ENCODE measurements around the gene PDE4D. TPM values are rescaled to one million over a fixed set of nuclear protein-coding genes. Genes with fewer than 3 reads are reported as not detected.

PDE4D gene
- total RNA-seq, 1 experiment from 2014 or later = 2.1 TPM

- Histone ChIP-seq H3K4me1 (ENCODE audit: insufficient read depth, low read length) (no peaks in the 10 kb centered on the region), H3K14ac (ENCODE audit: insufficient read depth, low read length) (no peak overlapping the region), H3K9me3 (ENCODE audit: control insufficient read depth, low read depth, low read length) (no peaks in the 10 kb centered on the region), H4K20me1 (ENCODE audit: control insufficient read depth, insufficient read depth, insufficient read length) (no peaks in the 10 kb centered on the region), H4K8ac (replicated peaks; ENCODE audit: insufficient read length, low read depth, low read length) (no peak overlapping the region), H4K91ac (ENCODE audit: insufficient read length, low read depth, low read length) (no peak overlapping the region), H4K5ac (ENCODE audit: insufficient read length, low read depth, low read length) (no peak overlapping the region), H3K4ac (ENCODE audit: low read depth, low read length) (no peak overlapping the region), H2AFZ (ENCODE audit: low read length) (no peak overlapping the region), H3K79me1 (ENCODE audit: insufficient read depth, low read depth, low read length, poor library complexity, severe bottlenecking) (no peaks in the 10 kb centered on the region), H3K27ac (ENCODE audit: insufficient read length, low read depth, low read length) (no peak overlapping the region), H3K79me2 (ENCODE audit: insufficient read depth, low read length) (no peaks in the 10 kb centered on the region), H3K9ac (ENCODE audit: extremely low read depth, insufficient read length, low read length) (no peak overlapping the region), H3K27me3 (ENCODE audit: insufficient read depth, low read length) (no peaks in the 10 kb centered on the region), H3K23ac (ENCODE audit: insufficient read length, low read depth, low read length) (no peak overlapping the region), H2BK20ac (ENCODE audit: low read depth, low read length, poor library complexity, severe bottlenecking) (no peak overlapping the region), H2BK15ac (ENCODE audit: low read depth, low read length) (no peak overlapping the region), H3K18ac (ENCODE audit: insufficient read length, low read depth, low read length) (no peak overlapping the region), H3K56ac (ENCODE audit: insufficient read length, low read depth, low read length) (no peak overlapping the region), H3K23me2 (ENCODE audit: insufficient read length, low read depth, low read length, poor library complexity, severe bottlenecking) (no peaks in the 10 kb centered on the region), H3K4me2 (ENCODE audit: insufficient read depth, insufficient read length, low read length) (no peak overlapping the region), H2BK120ac (ENCODE audit: low read depth, low read length, poor library complexity, severe bottlenecking) (no peak overlapping the region), H2AK5ac (ENCODE audit: insufficient read length, low read length) (no peak overlapping the region), H3T11ph (ENCODE audit: low read length) (no peak overlapping the region), H2BK12ac (ENCODE audit: insufficient read length, low read depth, low read length) (no peak overlapping the region), H2BK5ac (ENCODE audit: insufficient read length, low read length) (no peak overlapping the region)
- no peaks in the 10 kb centered on the region for H3K4me1 Mint-ChIP-seq
- H3K36me3 Mint-ChIP-seq (ENCODE audit: insufficient read depth in 1 of 3, low read depth in 3 of 3) = no peaks in the 10 kb centered on the region
- no CpG with 5 or more reads among the region's 1 CpG for WGBS (ENCODE audit: extremely low coverage, insufficient read length, low lambda C conversion rate)
- no peaks in the 10 kb centered on the region for H3K27me3 Mint-ChIP-seq (ENCODE audit: low read depth)
- no peak overlapping the region for H3K4me3 Mint-ChIP-seq
- no peak for DNase-seq
- TF ChIP-seq, protein P1, sequence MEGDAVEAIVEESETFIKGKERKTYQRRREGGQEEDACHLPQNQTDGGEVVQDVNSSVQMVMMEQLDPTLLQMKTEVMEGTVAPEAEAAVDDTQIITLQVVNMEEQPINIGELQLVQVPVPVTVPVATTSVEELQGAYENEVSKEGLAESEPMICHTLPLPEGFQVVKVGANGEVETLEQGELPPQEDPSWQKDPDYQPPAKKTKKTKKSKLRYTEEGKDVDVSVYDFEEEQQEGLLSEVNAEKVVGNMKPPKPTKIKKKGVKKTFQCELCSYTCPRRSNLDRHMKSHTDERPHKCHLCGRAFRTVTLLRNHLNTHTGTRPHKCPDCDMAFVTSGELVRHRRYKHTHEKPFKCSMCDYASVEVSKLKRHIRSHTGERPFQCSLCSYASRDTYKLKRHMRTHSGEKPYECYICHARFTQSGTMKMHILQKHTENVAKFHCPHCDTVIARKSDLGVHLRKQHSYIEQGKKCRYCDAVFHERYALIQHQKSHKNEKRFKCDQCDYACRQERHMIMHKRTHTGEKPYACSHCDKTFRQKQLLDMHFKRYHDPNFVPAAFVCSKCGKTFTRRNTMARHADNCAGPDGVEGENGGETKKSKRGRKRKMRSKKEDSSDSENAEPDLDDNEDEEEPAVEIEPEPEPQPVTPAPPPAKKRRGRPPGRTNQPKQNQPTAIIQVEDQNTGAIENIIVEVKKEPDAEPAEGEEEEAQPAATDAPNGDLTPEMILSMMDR (conservative IDR thresholded peaks at IDR 0.05) = no peak
- peaks cover 0 to 7% of the 10 kb centered on the region in 2 experiments; a peak in 2 of 5 replicates for H3K9me3 Mint-ChIP-seq
- H3K27ac Mint-ChIP-seq = no peak overlapping the region
These were observed 447.8 kb downstream of the PDE4D start for GRCh38 chr5:59445741-59446140.
